NCI-H524 treated with DMSO at 0.1 percent for 48 hours (cell line): ENCODE data around the gene MRGPRG.

Experiments used
- DNase-seq: peaks from one replicate; lab custom pipeline; 2025; lab: John Stamatoyannopoulos, UW

Gene MRGPRG

GRCh38 chr11:3207526-3208189, 11.0 kb downstream of the MRGPRG start:
- DNase-seq: peak; percentile 76

GRCh38 chr11:3206922-3207204, 11.8 kb downstream of the MRGPRG start:
- DNase-seq: no peak

GRCh38 chr11:3206156-3206921, 12.3 kb downstream of the MRGPRG start:
- no peak for DNase-seq

GRCh38 chr11:3205261-3206155, 13.1 kb downstream of the MRGPRG start:
- no peak for DNase-seq

GRCh38 chr11:3204141-3205015, 14.2 kb downstream of the MRGPRG start:
- no peak for DNase-seq

GRCh38 chr11:3203221-3204043, 15.2 kb downstream of the MRGPRG start:
- DNase-seq: no peak

- peak; percentile 61 for DNase-seq
Observed at GRCh38 chr11:3202759-3203158, 15.9 kb downstream of the MRGPRG start.

- DNase-seq: no peak
Observed at GRCh38 chr11:3202305-3202704, 16.3 kb downstream of the MRGPRG start.

- DNase-seq: no peak
Observed at GRCh38 chr11:3201677-3202181, 16.9 kb downstream of the MRGPRG start.

- no peak for DNase-seq
Observed at GRCh38 chr11:3201112-3201581, 17.5 kb downstream of the MRGPRG start.

- no peak for DNase-seq
Observed at GRCh38 chr11:3200388-3201111, 18.1 kb downstream of the MRGPRG start.

GRCh38 chr11:3199537-3200295, 18.9 kb downstream of the MRGPRG start:
- no peak for DNase-seq

GRCh38 chr11:3198815-3199214, 19.8 kb downstream of the MRGPRG start:
- no peak for DNase-seq

- DNase-seq: no peak
Observed at GRCh38 chr11:3197878-3198528, 20.6 kb downstream of the MRGPRG start.

GRCh38 chr11:3197044-3197695, 21.4 kb downstream of the MRGPRG start:
- no peak for DNase-seq

- DNase-seq: no peak
Observed at GRCh38 chr11:3196161-3197043, 22.2 kb downstream of the MRGPRG start.
